K562 (cell line): ENCODE measurements around the gene TOX2. TPM values are rescaled to one million over a fixed set of nuclear protein-coding genes. Genes with fewer than 3 reads are reported as not detected.

Experiments used
- ATAC-seq: fragments of 200-7000 bp; cut with Tn5 transposase; 3 replicates; pipeline ENCODE4 v1.9.1; 2020; ENCODE audit warnings: moderate library complexity
- BruUV-seq: library from RNA; stranded (reverse); fragments of 400-500 nt; replicated peaks from 2 replicates; lab custom pipeline; 2021; lab: Mats Ljungman, UMichigan
- CTCF ChIA-PET: fragments of 300-600 bp; formaldehyde crosslinking; extraction: SDS; loops from one replicate; lab custom pipeline; 2021; ENCODE audit warnings: low intra/inter-chr PET ratio; lab: Yijun Ruan, JAX
- POLR2A ChIA-PET: fragments of 300-600, 350-650 bp; sonication (Branson Sonifier 250); formaldehyde crosslinking; extraction: SDS; loops from one replicate; lab custom pipeline; 2021; ENCODE audit warnings: antibody characterized with exemption, inconsistent platforms; lab: Yijun Ruan, JAX
- DNase-seq, 4 experiments: peaks; one replicate each; pipeline versions ENCODE4 v3.0.0 to v3.0.0-alpha.2; 2011 to 2018; ENCODE audit warnings: low spot score in 3 of 4, mixed read lengths in 3 of 4; ENCODE audit errors: extremely low read depth in 1 of 4
- FAIRE-seq: peaks from 2 replicates; lab custom pipeline; 2011; peaks lifted over from hg19 to GRCh38; lab: Jason Lieb, UNC
- H2AFZ ChIP-seq: 2 replicates; pipeline ENCODE4 v1.6.0; 2011; ENCODE audit warnings: low read depth, low read length, control low read depth, inconsistent platforms
- H3K27ac ChIP-seq: fragments of 200-600 bp; 3 replicates; pipeline ENCODE4 v1.8.0; 2011; ENCODE audit warnings: low read depth, mild to moderate bottlenecking, control low read depth, inconsistent platforms, low read length, moderate library complexity, mixed read lengths; ENCODE audit errors: extremely low read depth
- H3K27me3 ChIP-seq, 2 experiments: fragments of 300-600 bp in 1 of 2; 2 replicates in 1 of 2; 3 replicates in 1 of 2; pipeline versions ENCODE4 v1.6.0 to v1.8.0; 2011; ENCODE audit warnings: inconsistent platforms in 2 of 2, low read length in 2 of 2, mild to moderate bottlenecking in 1 of 2, mixed read lengths in 1 of 2, moderate library complexity in 1 of 2; ENCODE audit not compliant: control insufficient read depth in 2 of 2, insufficient read depth in 2 of 2
- H3K36me3 ChIP-seq: fragments of 300-600 bp; 3 replicates; pipeline ENCODE4 v1.8.0; 2011; ENCODE audit warnings: mild to moderate bottlenecking, low read length, inconsistent platforms; ENCODE audit not compliant: control insufficient read depth, insufficient read depth
- H3K4me1 ChIP-seq, 2 experiments: fragments of 200-600 bp in 1 of 2; replicated peaks in 1 of 2; 2 replicates in 1 of 2; 3 replicates in 1 of 2; pipeline versions ENCODE4 v1.5.1 to v1.8.0; 2011; ENCODE audit warnings: inconsistent platforms in 2 of 2, low read length in 2 of 2, mild to moderate bottlenecking in 1 of 2, mixed read lengths in 1 of 2, moderate library complexity in 1 of 2; ENCODE audit not compliant: control insufficient read depth in 2 of 2, insufficient read depth in 2 of 2
- H3K4me2 ChIP-seq: 2 replicates; pipeline ENCODE4 v1.6.1; 2011; ENCODE audit warnings: low read length, control low read depth, inconsistent platforms, mixed read lengths; ENCODE audit not compliant: insufficient read depth
- H3K4me3 ChIP-seq: fragments of 200-600 bp; sonication (generic), shearing (Covaris generic); 2 replicates; pipeline ENCODE4 v1.5.1; 2016; ENCODE audit warnings: control low read depth, inconsistent platforms
- H3K79me2 ChIP-seq: fragments of 200-600 bp; 3 replicates; pipeline ENCODE4 v1.8.0; 2011; ENCODE audit warnings: low read length, inconsistent platforms; ENCODE audit not compliant: control insufficient read depth, insufficient read depth
- H3K9ac ChIP-seq, 2 experiments: 2 replicates each; pipeline versions ENCODE4 v1.6.0 to v1.6.1; 2011; ENCODE audit warnings: low read depth in 2 of 2, low read length in 2 of 2, control low read depth in 1 of 2, inconsistent platforms in 1 of 2, mild to moderate bottlenecking in 1 of 2, mixed read lengths in 1 of 2; ENCODE audit not compliant: insufficient read depth in 1 of 2
- H3K9me1 ChIP-seq: one replicate; pipeline ENCODE4 v1.6.0; 2011; ENCODE audit warnings: inconsistent platforms, mild to moderate bottlenecking, low read length, moderate library complexity; ENCODE audit not compliant: control insufficient read depth, insufficient read depth
- H3K9me3 ChIP-seq: replicated peaks from 2 replicates; pipeline ENCODE4 v1.5.1; 2011; ENCODE audit warnings: low read depth, low read length, inconsistent platforms; ENCODE audit not compliant: control insufficient read depth, insufficient read depth
- H4K20me1 ChIP-seq: replicated peaks from 2 replicates; pipeline ENCODE4 v1.6.1; 2011; ENCODE audit warnings: low read length, inconsistent platforms, mixed read lengths; ENCODE audit not compliant: control insufficient read depth, insufficient read depth
- ATF7 ChIP-seq: fragments of 450-650 bp; IDR thresholded peaks from 2 replicates; pipeline ENCODE4 v1.7.1; 2014; ENCODE audit warnings: mild to moderate bottlenecking, moderate library complexity
- BACH1 ChIP-seq: fragments of 200-800 bp; sonication (Bioruptor generic); IDR thresholded peaks from 2 replicates; pipeline ENCODE4 v1.6.1; 2016; ENCODE audit warnings: missing genetic modification characterization, missing compliant biosample characterization
- EHMT2 ChIP-seq: fragments of 450-650 bp; IDR thresholded peaks from 2 replicates; pipeline ENCODE4 v1.6.1; 2018; ENCODE audit warnings: antibody characterized with exemption
- FOXA1 ChIP-seq: fragments of 450-650 bp; IDR thresholded peaks from 2 replicates; pipeline ENCODE4 v1.6.1; 2016; ENCODE audit warnings: mild to moderate bottlenecking, borderline replicate concordance
- MTF1 ChIP-seq: fragments of 250-450 bp; sonication (Bioruptor Pico); IDR thresholded peaks from 2 replicates; pipeline ENCODE4 v1.9.0; 2021; ENCODE audit warnings: moderate library complexity, mild to moderate bottlenecking, inconsistent platforms, borderline replicate concordance
- NFXL1 ChIP-seq: fragments of 450-650 bp; formaldehyde crosslinking; IDR thresholded peaks from 2 replicates; pipeline ENCODE4 v1.4.0; 2021; ENCODE audit warnings: mild to moderate bottlenecking
- NR2C2 ChIP-seq, 2 experiments: fragments of 200-800 bp in 1 of 2; sonication (Bioruptor generic) in 1 of 2; sonication (generic) in 1 of 2; formaldehyde crosslinking in 1 of 2; IDR thresholded peaks; 2 replicates each; pipeline versions ENCODE4 v1.6.1 to v1.8.0; 2016 to 2022; ENCODE audit warnings: mild to moderate bottlenecking in 1 of 2, missing compliant biosample characterization in 1 of 2, missing genetic modification characterization in 1 of 2, missing genetic modification reagents in 1 of 2
- PRMT5 ChIP-seq: sonication (generic); formaldehyde crosslinking; IDR thresholded peaks from 2 replicates; pipeline ENCODE4 v1.5.0; 2020; ENCODE audit warnings: missing genetic modification reagents
- RB1 ChIP-seq: fragments of 450-650 bp; IDR thresholded peaks from 2 replicates; pipeline ENCODE4 v1.6.1; 2017; ENCODE audit warnings: low read depth, mild to moderate bottlenecking
- SIRT6 ChIP-seq: IDR thresholded peaks from one replicate; pipeline ENCODE4 v1.6.1; 2012; ENCODE audit warnings: low read depth, mild to moderate bottlenecking, control low read depth, inconsistent platforms, low read length, moderate library complexity
- THRAP3 ChIP-seq: fragments of 450-650 bp; IDR thresholded peaks from 2 replicates; pipeline ENCODE4 v1.6.1; 2016; ENCODE audit warnings: mild to moderate bottlenecking, inconsistent platforms, borderline replicate concordance
- ZNF551 ChIP-seq: fragments of 250-450 bp; sonication (Bioruptor Pico); IDR thresholded peaks from 2 replicates; pipeline ENCODE4 v1.5.0; 2021; ENCODE audit warnings: mild to moderate bottlenecking, moderate library complexity
- WGBS: fragments of 100-300 bp; shearing (Covaris generic); methylation state at CpG from one replicate; pipeline ENCODE4 v1.1.6; 2016; ENCODE audit warnings: low coverage, mixed read lengths; ENCODE audit not compliant: insufficient coverage; ENCODE audit errors: missing lambda C conversion rate; 5-methylcytosine and 5-hydroxymethylcytosine counted together
- in situ Hi-C: fragments of 300-500 bp; cut with MboI; formaldehyde crosslinking; loops from 4 replicates; pipeline ENCODE4 v1.15.0; 2018; ENCODE audit warnings: inconsistent platforms, mixed read lengths
- intact Hi-C: fragments of 100-400 bp; cut with micrococcal nuclease; formaldehyde crosslinking; loops from 2 replicates; pipeline ENCODE4 v1.14.2; 2022
- polyA plus RNA-seq, 8 experiments: library from polyadenylated mRNA; depleted of rRNA in 4 of 8; stranded (reverse) in 5 of 8; unstranded in 3 of 8; fragments of >200 nt; fragmentation: Nextera tagmentation in 2 of 8; fragmentation: Illumina TruSeq in 1 of 8; extraction: Ambion mirVana in 2 of 8; extraction: Trizol in 1 of 8; gene quantifications; 2 replicates each; pipeline versions ENCODE4 v1.2.1 to v1.2.3, GENCODE V29; 2011 to 2014; ENCODE audit warnings: inconsistent platforms in 1 of 8, missing spikeins in 1 of 8
- total RNA-seq, 7 experiments: library from RNA; depleted of rRNA in 6 of 7; stranded (reverse); fragments of >200 nt in 6 of 7; fragmentation: Illumina TruSeq in 2 of 7; extraction: Trizol in 2 of 7; gene quantifications; 2 replicates each; pipeline versions ENCODE4 v1.2.1 to v1.2.3, GENCODE V29; 2011 to 2021; ENCODE audit warnings: low replicate concordance in 1 of 7
- TF ChIP-seq, protein P1 (sequence below): fragments of 250-450 bp; sonication (Bioruptor Pico); IDR thresholded peaks from 2 replicates; pipeline ENCODE4 v1.5.0; 2021; ENCODE audit warnings: mild to moderate bottlenecking, borderline replicate concordance
- TF ChIP-seq, protein P2 (sequence below), 2 experiments: fragments of 450-650 bp in 1 of 2; sonication (generic) in 1 of 2; formaldehyde crosslinking in 1 of 2; IDR thresholded peaks in 1 of 2; conservative IDR thresholded peaks in 1 of 2; 2 replicates each; pipeline versions ENCODE4 v1.6.1 to v1.8.1; 2016 to 2023; ENCODE audit warnings: mild to moderate bottlenecking in 2 of 2, moderate library complexity in 2 of 2, inconsistent platforms in 1 of 2, missing genetic modification reagents in 1 of 2
- TF ChIP-seq, protein P3 (sequence below): sonication (generic); formaldehyde crosslinking; IDR thresholded peaks from 2 replicates; pipeline ENCODE4 v1.9.0; 2022; ENCODE audit warnings: mild to moderate bottlenecking, missing genetic modification reagents
- TF ChIP-seq, protein P4 (sequence below): fragments of 200-800 bp; sonication (Bioruptor generic); IDR thresholded peaks from 2 replicates; pipeline ENCODE4 v1.6.1; 2017; ENCODE audit warnings: missing genetic modification characterization, missing compliant biosample characterization

Gene TOX2
- total and polyA plus RNA-seq, 9 of the 15 experiments (the other 6 are each of a cell fraction or from before 2014, with no cell fraction given), result not detected

DNA sequence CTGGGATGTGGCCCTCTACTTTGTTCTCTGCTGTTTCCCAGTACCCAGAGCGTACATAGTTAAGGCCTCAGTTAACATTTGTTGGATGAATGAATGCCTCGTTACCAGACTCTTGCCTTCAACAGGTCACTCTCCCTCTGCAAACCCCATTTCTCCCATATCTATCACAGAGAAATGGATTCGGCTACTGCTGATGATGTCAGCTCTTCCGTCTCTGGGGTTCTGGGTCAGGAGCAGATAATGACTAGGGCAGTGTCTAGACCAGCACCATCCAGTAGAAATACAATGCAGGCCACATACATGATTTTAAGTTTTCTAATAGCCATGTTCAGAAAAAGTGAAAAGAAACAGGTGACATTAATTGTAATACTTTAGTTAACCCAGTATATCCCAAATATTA lies 47.9 kb downstream of the TOX2 start (continued):
- TF ChIP-seq ZNF551 (CRISPR knock-in tag) (no peak), SIRT6 (no peak), BACH1 (tag) (no peak), MTF1 (CRISPR knock-in tag) (no peak), PRMT5 (CRISPR knock-in tag) (no peak)
- TF ChIP-seq, protein P1, sequence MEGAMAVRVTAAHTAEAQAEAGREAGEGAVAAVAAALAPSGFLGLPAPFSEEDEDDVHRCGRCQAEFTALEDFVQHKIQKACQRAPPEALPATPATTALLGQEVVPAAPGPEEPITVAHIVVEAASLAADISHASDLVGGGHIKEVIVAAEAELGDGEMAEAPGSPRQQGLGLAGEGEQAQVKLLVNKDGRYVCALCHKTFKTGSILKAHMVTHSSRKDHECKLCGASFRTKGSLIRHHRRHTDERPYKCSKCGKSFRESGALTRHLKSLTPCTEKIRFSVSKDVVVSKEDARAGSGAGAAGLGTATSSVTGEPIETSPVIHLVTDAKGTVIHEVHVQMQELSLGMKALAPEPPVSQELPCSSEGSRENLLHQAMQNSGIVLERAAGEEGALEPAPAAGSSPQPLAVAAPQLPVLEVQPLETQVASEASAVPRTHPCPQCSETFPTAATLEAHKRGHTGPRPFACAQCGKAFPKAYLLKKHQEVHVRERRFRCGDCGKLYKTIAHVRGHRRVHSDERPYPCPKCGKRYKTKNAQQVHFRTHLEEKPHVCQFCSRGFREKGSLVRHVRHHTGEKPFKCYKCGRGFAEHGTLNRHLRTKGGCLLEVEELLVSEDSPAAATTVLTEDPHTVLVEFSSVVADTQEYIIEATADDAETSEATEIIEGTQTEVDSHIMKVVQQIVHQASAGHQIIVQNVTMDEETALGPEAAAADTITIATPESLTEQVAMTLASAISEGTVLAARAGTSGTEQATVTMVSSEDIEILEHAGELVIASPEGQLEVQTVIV, result no peak

DNA sequence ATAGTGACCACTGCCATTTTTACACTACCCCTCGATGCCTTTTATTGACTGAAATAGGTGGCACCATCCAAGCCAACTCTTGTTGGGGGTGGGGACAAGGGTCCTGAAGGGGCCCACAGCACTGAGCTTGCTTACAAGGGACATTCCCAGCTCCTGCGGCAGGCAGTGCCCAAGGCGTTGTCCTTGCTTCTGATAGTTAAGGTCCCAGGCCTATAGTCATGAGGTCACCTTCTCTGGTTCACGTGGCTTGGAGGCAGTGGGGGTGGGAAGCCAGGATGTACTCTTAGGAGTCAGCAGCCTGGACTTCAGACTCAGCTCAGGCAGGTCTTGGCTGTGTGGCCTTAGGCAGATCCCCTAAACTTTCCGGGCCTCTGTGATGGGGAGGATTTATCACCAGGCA lies 48.6 kb downstream of the TOX2 start:
- 0 out of 3 replicates have a peak, but pooled peaks have one; percentile 39 for ATAC-seq
- TF ChIP-seq ATF7 (peak; percentile 29; the same call in 1 of the 2 replicates), THRAP3 (no peak), EHMT2 (no peak), RB1 (no peak), NR2C2 (CRISPR knock-in tag; IDR thresholded peaks at IDR 0.05) (no peak), NR2C2 (tag; IDR thresholded peaks at IDR 0.05) (peak; percentile 24; the same call in 1 of the 2 replicates), NFXL1 (CRISPR knock-in tag) (no peak), FOXA1 (no peak)
- TF ChIP-seq, protein P2, sequence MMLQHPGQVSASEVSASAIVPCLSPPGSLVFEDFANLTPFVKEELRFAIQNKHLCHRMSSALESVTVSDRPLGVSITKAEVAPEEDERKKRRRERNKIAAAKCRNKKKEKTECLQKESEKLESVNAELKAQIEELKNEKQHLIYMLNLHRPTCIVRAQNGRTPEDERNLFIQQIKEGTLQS (IDR thresholded peaks at IDR 0.05), result 0 out of 2 replicates have a peak, but pooled peaks have one; percentile 19
- TF ChIP-seq, protein P2 (CRISPR knock-in tag; conservative IDR thresholded peaks at IDR 0.05), result no peak
- TF ChIP-seq, protein P3, sequence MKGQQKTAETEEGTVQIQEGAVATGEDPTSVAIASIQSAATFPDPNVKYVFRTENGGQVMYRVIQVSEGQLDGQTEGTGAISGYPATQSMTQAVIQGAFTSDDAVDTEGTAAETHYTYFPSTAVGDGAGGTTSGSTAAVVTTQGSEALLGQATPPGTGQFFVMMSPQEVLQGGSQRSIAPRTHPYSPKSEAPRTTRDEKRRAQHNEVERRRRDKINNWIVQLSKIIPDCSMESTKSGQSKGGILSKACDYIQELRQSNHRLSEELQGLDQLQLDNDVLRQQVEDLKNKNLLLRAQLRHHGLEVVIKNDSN (CRISPR knock-in tag), result 0 out of 2 replicates have a peak, but pooled peaks have one; percentile 9
- TF ChIP-seq, protein P4, sequence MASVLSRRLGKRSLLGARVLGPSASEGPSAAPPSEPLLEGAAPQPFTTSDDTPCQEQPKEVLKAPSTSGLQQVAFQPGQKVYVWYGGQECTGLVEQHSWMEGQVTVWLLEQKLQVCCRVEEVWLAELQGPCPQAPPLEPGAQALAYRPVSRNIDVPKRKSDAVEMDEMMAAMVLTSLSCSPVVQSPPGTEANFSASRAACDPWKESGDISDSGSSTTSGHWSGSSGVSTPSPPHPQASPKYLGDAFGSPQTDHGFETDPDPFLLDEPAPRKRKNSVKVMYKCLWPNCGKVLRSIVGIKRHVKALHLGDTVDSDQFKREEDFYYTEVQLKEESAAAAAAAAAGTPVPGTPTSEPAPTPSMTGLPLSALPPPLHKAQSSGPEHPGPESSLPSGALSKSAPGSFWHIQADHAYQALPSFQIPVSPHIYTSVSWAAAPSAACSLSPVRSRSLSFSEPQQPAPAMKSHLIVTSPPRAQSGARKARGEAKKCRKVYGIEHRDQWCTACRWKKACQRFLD, result no peak

More for the DNA sequence above, 48.6 kb downstream of the TOX2 start:
- Histone ChIP-seq H3K27ac (no peak overlapping the region), H3K27me3 (peaks cover 3 to 45% of the 10 kb centered on the region in 2 experiments; a peak in 2 of 5 replicates), H3K36me3 (no peaks in the 10 kb centered on the region), H3K9me3 (no peaks in the 10 kb centered on the region), H3K9ac (no peak overlapping the region), H3K4me1 (peaks cover 0 to 7% of the 10 kb centered on the region in 2 experiments; a peak in 3 of 5 replicates), H3K79me2 (no peaks in the 10 kb centered on the region), H3K4me2 (no peak overlapping the region), H2AFZ (no peak overlapping the region), H3K9me1 (no peaks in the 10 kb centered on the region), H4K20me1 (no peaks in the 10 kb centered on the region), H3K4me3 (no peak overlapping the region)
- ChIA-PET CTCF (no interaction called here), POLR2A (interaction anchor here (0.6 to 1.3 kb wide), 2 partner anchors 9 to 14 kb away, joined by 3 read pairs; no protein-coding TSS in a partner anchor)
- DNase-seq (no peak), FAIRE-seq (no peak)
- no TSS peak for BruUV-seq
- 2% methylated on average over 5 of the region's 5 CpGs for WGBS
- in situ Hi-C loops (no loop called here), intact Hi-C loops (no loop called here)
